ENCODE data around the gene CDH23. TPM values are rescaled to one million over a fixed set of nuclear protein-coding genes. Genes with fewer than 3 reads are reported as not detected.
A peak's percentile ranks its signal among the peaks of the same experiment; 100 is the strongest.

The CDH23 gene
- polyA plus RNA-seq, 1 donor from 2014 or later, result 6.6 TPM

DNA sequence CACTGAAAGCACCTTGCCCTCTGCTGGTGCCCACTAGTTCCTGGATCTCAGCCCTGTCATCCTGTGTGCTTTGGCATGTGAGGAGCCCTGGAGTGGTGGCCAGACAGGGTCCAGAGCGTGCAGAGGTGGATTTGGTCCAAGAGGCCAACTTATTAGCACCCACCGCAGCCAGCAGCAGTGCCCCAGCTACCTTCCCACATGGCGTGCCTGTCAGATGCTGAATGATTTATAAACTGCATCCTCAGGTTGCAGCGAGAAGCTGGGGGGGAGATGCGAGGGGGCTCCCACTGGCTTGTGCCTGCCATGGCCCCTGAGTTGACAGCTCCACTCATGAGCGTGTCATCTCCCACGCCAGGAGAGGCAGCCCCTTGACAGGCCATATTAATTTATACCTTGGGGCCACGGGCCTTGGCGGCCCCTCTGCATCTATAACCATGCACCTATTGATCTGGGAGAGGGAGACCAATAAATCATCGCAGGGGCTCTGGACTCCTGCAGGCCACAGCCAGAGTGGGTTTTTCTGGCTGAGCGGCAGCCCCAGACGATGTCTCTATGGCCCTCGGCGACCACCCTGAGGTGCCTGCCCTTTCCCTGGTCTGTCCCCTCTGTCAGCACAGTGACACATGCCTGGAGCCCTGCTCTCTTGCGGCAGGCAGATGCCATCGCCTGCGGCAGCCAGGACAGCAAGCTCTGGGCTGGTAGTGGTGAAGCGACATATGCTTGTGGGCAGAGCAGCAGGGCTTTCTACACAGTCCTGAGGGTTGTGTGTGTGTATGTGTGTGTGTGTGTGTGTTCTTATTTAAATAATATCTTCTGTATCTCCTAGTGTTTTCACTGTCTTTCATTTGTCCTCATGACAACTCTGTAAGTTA, 120.8 kb downstream of the CDH23 start:
- H3K4me2 ChIP-seq (ENCODE audit: low read length), result no peak overlapping the region
- H3K27ac ChIP-seq (ENCODE audit: low read length), result peak overlapping the region; percentile 48
- H2AFZ ChIP-seq (ENCODE audit: low read depth, low read length), result no peak overlapping the region
- no peaks in the 10 kb centered on the region for H3K9me3 ChIP-seq (ENCODE audit: low read length)
- H3K79me2 ChIP-seq (replicated peaks; ENCODE audit: insufficient read depth, low read length), result no peaks in the 10 kb centered on the region
- no peaks in the 10 kb centered on the region for H3K27me3 ChIP-seq (ENCODE audit: insufficient read depth, low read depth, low read length)
- H3K4me3 ChIP-seq (ENCODE audit: low read length), result no peak overlapping the region
- H4K20me1 ChIP-seq (ENCODE audit: insufficient read depth), result no peaks in the 10 kb centered on the region
- no peaks in the 10 kb centered on the region for H3K9me2 ChIP-seq (ENCODE audit: insufficient read depth, low read length)
- peak overlapping the region; percentile 34 for H3K9ac ChIP-seq (ENCODE audit: low read length)
- TF ChIP-seq TAF1 (IDR thresholded peaks at IDR 0.05; ENCODE audit: low read depth) (no peak), CTCF (IDR thresholded peaks at IDR 0.05; ENCODE audit: poor library complexity, severe bottlenecking) (peak; percentile 36), EP300 (conservative IDR thresholded peaks at IDR 0.05; ENCODE audit: poor library complexity, severe bottlenecking) (peak; percentile 49)
- H3K36me3 ChIP-seq (ENCODE audit: insufficient read depth, low read length), result no peaks in the 10 kb centered on the region
- no peaks in the 10 kb centered on the region for H3F3A ChIP-seq (ENCODE audit: insufficient read depth, low read length, poor library complexity, severe bottlenecking)

- TF ChIP-seq POLR2AphosphoS5 (IDR thresholded peaks at IDR 0.05), result no peak
- no peak for TF ChIP-seq EP300 (conservative IDR thresholded peaks at IDR 0.05; ENCODE audit: poor library complexity, severe bottlenecking)
- TF ChIP-seq TAF1 (IDR thresholded peaks at IDR 0.05; ENCODE audit: low read depth), result no peak
- no peak for TF ChIP-seq MXI1 (conservative IDR thresholded peaks at IDR 0.05; ENCODE audit: poor library complexity, severe bottlenecking)
- no peak for TF ChIP-seq EZH2 (IDR thresholded peaks at IDR 0.05; ENCODE audit: borderline replicate concordance, insufficient read depth, low read length, poor library complexity, severe bottlenecking)
- TF ChIP-seq, protein P1, sequence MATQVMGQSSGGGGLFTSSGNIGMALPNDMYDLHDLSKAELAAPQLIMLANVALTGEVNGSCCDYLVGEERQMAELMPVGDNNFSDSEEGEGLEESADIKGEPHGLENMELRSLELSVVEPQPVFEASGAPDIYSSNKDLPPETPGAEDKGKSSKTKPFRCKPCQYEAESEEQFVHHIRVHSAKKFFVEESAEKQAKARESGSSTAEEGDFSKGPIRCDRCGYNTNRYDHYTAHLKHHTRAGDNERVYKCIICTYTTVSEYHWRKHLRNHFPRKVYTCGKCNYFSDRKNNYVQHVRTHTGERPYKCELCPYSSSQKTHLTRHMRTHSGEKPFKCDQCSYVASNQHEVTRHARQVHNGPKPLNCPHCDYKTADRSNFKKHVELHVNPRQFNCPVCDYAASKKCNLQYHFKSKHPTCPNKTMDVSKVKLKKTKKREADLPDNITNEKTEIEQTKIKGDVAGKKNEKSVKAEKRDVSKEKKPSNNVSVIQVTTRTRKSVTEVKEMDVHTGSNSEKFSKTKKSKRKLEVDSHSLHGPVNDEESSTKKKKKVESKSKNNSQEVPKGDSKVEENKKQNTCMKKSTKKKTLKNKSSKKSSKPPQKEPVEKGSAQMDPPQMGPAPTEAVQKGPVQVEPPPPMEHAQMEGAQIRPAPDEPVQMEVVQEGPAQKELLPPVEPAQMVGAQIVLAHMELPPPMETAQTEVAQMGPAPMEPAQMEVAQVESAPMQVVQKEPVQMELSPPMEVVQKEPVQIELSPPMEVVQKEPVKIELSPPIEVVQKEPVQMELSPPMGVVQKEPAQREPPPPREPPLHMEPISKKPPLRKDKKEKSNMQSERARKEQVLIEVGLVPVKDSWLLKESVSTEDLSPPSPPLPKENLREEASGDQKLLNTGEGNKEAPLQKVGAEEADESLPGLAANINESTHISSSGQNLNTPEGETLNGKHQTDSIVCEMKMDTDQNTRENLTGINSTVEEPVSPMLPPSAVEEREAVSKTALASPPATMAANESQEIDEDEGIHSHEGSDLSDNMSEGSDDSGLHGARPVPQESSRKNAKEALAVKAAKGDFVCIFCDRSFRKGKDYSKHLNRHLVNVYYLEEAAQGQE (IDR thresholded peaks at IDR 0.05; ENCODE audit: borderline replicate concordance), result no peak
- TF ChIP-seq SMC3 (conservative IDR thresholded peaks at IDR 0.05; ENCODE audit: poor library complexity), result no peak
- no peak for TF ChIP-seq CTCF (IDR thresholded peaks at IDR 0.05; ENCODE audit: poor library complexity, severe bottlenecking)
- no peak for TF ChIP-seq RAD21 (conservative IDR thresholded peaks at IDR 0.05)
- H3K9me2 ChIP-seq (ENCODE audit: insufficient read depth, low read length), result no peaks in the 10 kb centered on the region
- H3K4me3 ChIP-seq (ENCODE audit: low read length), result no peak overlapping the region
- no peak overlapping the region for H3K9ac ChIP-seq (ENCODE audit: low read length)
- H3F3A ChIP-seq (ENCODE audit: insufficient read depth, low read length, poor library complexity, severe bottlenecking), result no peaks in the 10 kb centered on the region
- H3K27ac ChIP-seq (ENCODE audit: low read length), result no peak overlapping the region
- H3K27me3 ChIP-seq (ENCODE audit: insufficient read depth, low read depth, low read length), result no peaks in the 10 kb centered on the region
- no peak overlapping the region for H3K4me2 ChIP-seq (ENCODE audit: low read length)
- H3K79me2 ChIP-seq (replicated peaks; ENCODE audit: insufficient read depth, low read length), result no peaks in the 10 kb centered on the region
- no peak overlapping the region for H2AFZ ChIP-seq (ENCODE audit: low read depth, low read length)
- H4K20me1 ChIP-seq (ENCODE audit: insufficient read depth), result no peaks in the 10 kb centered on the region
- no peaks in the 10 kb centered on the region for H3K36me3 ChIP-seq (ENCODE audit: insufficient read depth, low read length)
- no peaks in the 10 kb centered on the region for H3K9me3 ChIP-seq (ENCODE audit: low read length)
Observed at GRCh38 chr10:71520042-71520441, 123.3 kb downstream of the CDH23 start.

Data from neural cell (in vitro differentiated cells).